SU-DHL-6 (cell line): ENCODE data around the gene RBMS3.

Experiments used
- CTCF ChIP-seq: fragments of 200-600 bp; sonication (generic); IDR thresholded peaks from one replicate; pipeline ENCODE4 v1.5.1; 2017; ENCODE audit warnings: antibody characterized with exemption, mild to moderate bottlenecking, low read length, moderate library complexity; ENCODE audit not compliant: insufficient read depth, poor library complexity, severe bottlenecking
- EZH2phosphoT487 ChIP-seq: fragments of 200-600 bp; sonication (generic), shearing (Covaris generic); conservative IDR thresholded peaks from 2 replicates; pipeline ENCODE4 v1.6.1; 2018; ENCODE audit warnings: mild to moderate bottlenecking, antibody characterized with exemption, low read length, moderate library complexity, mixed read lengths

GRCh38 chr3:29497282-29497681 lies 216.4 kb downstream of the RBMS3 start:
- TF ChIP-seq CTCF: no peak
- TF ChIP-seq EZH2phosphoT487: no peak
